OCI-LY1 (cell line): ENCODE data around the gene RNF175.

Experiments
- H2AFZ ChIP-seq: fragments of 200-600 bp; sonication (generic), shearing (Covaris generic); 2 replicates; pipeline ENCODE4 v1.6.0; 2014; ENCODE audit warnings: antibody characterized with exemption, mild to moderate bottlenecking, low read length
- H3F3A ChIP-seq: fragments of 200-600 bp; sonication (generic), shearing (Covaris generic); 2 replicates; pipeline ENCODE4 v1.6.0; 2014; ENCODE audit warnings: mild to moderate bottlenecking, antibody characterized with exemption, low read length, moderate library complexity; ENCODE audit not compliant: insufficient read depth
- H3K27ac ChIP-seq: fragments of 200-600 bp; sonication (generic); 2 replicates; pipeline ENCODE4 v1.5.1; 2014; ENCODE audit warnings: low read length, mixed run types, mild to moderate bottlenecking, low read depth; ENCODE audit not compliant: poor library complexity, severe bottlenecking
- H3K27me3 ChIP-seq: fragments of 200-600 bp; sonication (generic); 2 replicates; pipeline ENCODE4 v1.6.0; 2014; ENCODE audit warnings: antibody characterized with exemption, mild to moderate bottlenecking, low read length, moderate library complexity; ENCODE audit not compliant: insufficient read depth
- H3K36me3 ChIP-seq: fragments of 200-600 bp; sonication (generic); 2 replicates; pipeline ENCODE4 v1.6.1; 2014; ENCODE audit warnings: mild to moderate bottlenecking, antibody characterized with exemption, low read length, moderate library complexity, mixed read lengths; ENCODE audit not compliant: insufficient read depth
- H3K4me1 ChIP-seq: fragments of 200-600 bp; sonication (generic); 2 replicates; pipeline ENCODE4 v1.5.1; 2014; ENCODE audit warnings: mild to moderate bottlenecking, low read length, moderate library complexity; ENCODE audit not compliant: insufficient read depth, severe bottlenecking
- H3K4me2 ChIP-seq: fragments of 200-600 bp; sonication (generic), shearing (Covaris generic); 2 replicates; pipeline ENCODE4 v1.6.1; 2014; ENCODE audit warnings: low read length
- H3K4me3 ChIP-seq: fragments of 200-600 bp; sonication (generic); 2 replicates; pipeline ENCODE4 v1.5.1; 2014; ENCODE audit warnings: low read length, low read depth, mild to moderate bottlenecking, mixed read lengths; ENCODE audit not compliant: poor library complexity, severe bottlenecking
- H3K79me2 ChIP-seq: fragments of 200-600 bp; shearing (Covaris generic); 2 replicates; pipeline ENCODE4 v1.6.1; 2016; ENCODE audit warnings: mixed run types, low read length, mixed read lengths; ENCODE audit not compliant: insufficient read depth
- H3K9ac ChIP-seq: fragments of 200-600 bp; sonication (generic), shearing (Covaris generic); 2 replicates; pipeline ENCODE4 v1.6.1; 2014; ENCODE audit warnings: mild to moderate bottlenecking, low read length, mixed read lengths
- H3K9me2 ChIP-seq: fragments of 200-600 bp; sonication (generic), shearing (Covaris generic); 2 replicates; pipeline ENCODE4 v1.6.1; 2014; ENCODE audit warnings: low read depth, mild to moderate bottlenecking, low read length, mixed read lengths
- H3K9me3 ChIP-seq: fragments of 200-600 bp; shearing (Covaris generic); 2 replicates; pipeline ENCODE4 v1.6.1; 2014; ENCODE audit warnings: low read length, mixed read lengths
- H4K20me1 ChIP-seq: fragments of 200-600 bp; sonication (generic), shearing (Covaris generic); 2 replicates; pipeline ENCODE4 v1.6.0; 2016; ENCODE audit warnings: mild to moderate bottlenecking, low read length; ENCODE audit not compliant: insufficient read depth
- EZH2 ChIP-seq: fragments of 200-600 bp; sonication (generic), shearing (Covaris generic); IDR thresholded peaks from 2 replicates; pipeline ENCODE4 v1.8.0; 2017; ENCODE audit warnings: borderline replicate concordance, mixed run types, mild to moderate bottlenecking, antibody characterized with exemption, low read length, moderate library complexity, mixed read lengths
- TF ChIP-seq, protein P1 (sequence below): fragments of 200-600 bp; sonication (generic), shearing (Covaris generic); IDR thresholded peaks from 2 replicates; pipeline ENCODE4 v1.5.1; 2017; ENCODE audit warnings: mild to moderate bottlenecking, antibody characterized with exemption, low read length, moderate library complexity, mixed read lengths

RNF175 gene

DNA sequence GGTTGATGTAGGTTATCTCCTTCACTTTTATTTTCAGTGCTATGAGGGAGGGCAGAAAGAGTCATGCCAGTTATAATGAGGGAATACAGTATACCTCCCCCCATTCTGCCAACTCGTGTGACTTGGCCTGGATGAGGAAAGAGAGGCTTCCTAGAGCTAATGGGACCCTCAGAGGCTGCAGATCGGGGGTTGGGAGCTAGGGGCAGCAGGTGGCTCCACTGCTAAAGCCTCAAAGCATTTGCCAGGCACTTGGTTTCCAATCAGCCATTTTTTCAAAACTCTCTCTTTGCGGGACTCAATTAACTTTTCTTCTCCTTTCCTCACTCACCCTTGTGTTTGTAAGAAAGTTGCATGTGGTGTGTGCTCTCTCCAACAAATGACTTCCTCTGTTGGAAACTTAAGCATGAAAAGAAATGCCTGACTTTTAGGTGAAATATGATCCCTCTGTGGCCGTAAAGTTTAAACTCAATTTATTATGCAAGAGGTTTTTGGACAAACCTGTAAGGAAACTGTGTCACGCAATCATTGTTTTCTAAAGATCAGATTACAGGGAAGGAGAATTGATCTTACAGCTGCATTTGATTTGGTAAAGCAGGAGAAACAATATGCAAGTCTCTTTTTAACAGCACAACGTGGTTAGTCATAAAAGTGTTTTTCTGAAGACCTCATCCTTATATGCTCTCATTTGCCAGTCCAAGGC, 22.0 kb upstream of the RNF175 start:
- no peak overlapping the region for H3K4me2 ChIP-seq
- no peak overlapping the region for H2AFZ ChIP-seq
- no peak overlapping the region for H3K27ac ChIP-seq
- H3K9me2 ChIP-seq, result no peaks in the 10 kb centered on the region
- H3K9me3 ChIP-seq, result no peaks in the 10 kb centered on the region
- no peaks in the 10 kb centered on the region for H3K27me3 ChIP-seq
- H3K4me1 ChIP-seq, result no peaks in the 10 kb centered on the region
- no peak overlapping the region for H3K4me3 ChIP-seq
- no peaks in the 10 kb centered on the region for H3F3A ChIP-seq
- H3K79me2 ChIP-seq, result no peaks in the 10 kb centered on the region
- TF ChIP-seq, protein P1, sequence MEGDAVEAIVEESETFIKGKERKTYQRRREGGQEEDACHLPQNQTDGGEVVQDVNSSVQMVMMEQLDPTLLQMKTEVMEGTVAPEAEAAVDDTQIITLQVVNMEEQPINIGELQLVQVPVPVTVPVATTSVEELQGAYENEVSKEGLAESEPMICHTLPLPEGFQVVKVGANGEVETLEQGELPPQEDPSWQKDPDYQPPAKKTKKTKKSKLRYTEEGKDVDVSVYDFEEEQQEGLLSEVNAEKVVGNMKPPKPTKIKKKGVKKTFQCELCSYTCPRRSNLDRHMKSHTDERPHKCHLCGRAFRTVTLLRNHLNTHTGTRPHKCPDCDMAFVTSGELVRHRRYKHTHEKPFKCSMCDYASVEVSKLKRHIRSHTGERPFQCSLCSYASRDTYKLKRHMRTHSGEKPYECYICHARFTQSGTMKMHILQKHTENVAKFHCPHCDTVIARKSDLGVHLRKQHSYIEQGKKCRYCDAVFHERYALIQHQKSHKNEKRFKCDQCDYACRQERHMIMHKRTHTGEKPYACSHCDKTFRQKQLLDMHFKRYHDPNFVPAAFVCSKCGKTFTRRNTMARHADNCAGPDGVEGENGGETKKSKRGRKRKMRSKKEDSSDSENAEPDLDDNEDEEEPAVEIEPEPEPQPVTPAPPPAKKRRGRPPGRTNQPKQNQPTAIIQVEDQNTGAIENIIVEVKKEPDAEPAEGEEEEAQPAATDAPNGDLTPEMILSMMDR, result no peak
- TF ChIP-seq EZH2, result no peak
- H3K36me3 ChIP-seq, result no peaks in the 10 kb centered on the region
- no peaks in the 10 kb centered on the region for H4K20me1 ChIP-seq
- no peak overlapping the region for H3K9ac ChIP-seq

DNA sequence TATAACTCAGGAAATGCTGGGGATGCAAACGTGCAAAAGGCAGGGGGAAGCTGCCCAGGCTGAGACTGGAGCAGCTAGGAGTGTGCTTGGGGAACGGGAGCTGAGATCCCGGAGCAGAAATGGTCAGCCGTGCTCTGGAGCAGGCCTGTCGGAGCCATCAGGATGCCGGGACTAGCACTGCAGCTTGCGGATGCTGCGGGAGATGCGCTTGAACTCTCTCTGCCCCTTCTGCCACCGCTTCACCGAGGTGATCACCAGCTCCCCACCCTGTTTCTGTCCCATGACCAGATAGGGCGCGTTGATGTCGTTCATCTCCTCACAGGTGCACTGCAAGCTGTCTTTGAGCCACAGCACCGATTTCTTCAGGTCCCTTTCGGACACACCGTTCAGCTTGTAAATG, 21.5 kb upstream of the RNF175 start:
- H3K27ac ChIP-seq, result no peak overlapping the region

DNA sequence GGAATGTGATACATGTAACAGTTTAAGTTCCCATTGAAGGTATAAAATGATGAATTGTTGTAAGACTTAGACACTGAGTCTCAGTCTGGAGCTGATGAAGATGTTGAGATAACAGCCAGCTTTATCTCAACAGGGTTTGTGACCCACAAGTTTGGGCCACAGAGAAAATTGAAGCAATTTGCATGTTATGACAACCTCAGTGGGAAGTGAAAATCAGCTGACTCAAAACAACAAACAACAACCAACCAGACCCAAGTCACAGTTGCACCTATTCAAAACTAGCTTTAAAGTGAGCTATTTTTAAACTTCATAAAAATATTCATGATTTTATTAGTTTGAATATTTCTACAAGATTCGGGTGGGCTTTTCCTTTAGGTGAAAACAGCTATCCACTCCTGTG, 21.1 kb upstream of the RNF175 start:
- H3K79me2 ChIP-seq, result no peaks in the 10 kb centered on the region
- H3K9ac ChIP-seq, result no peak overlapping the region
- H3K9me2 ChIP-seq, result no peaks in the 10 kb centered on the region
- H3F3A ChIP-seq, result no peaks in the 10 kb centered on the region
- no peak overlapping the region for H2AFZ ChIP-seq
- no peaks in the 10 kb centered on the region for H3K36me3 ChIP-seq
- H3K4me3 ChIP-seq, result no peak overlapping the region
- TF ChIP-seq EZH2, result no peak
- TF ChIP-seq, protein P1, result no peak
- no peaks in the 10 kb centered on the region for H3K9me3 ChIP-seq
- no peak overlapping the region for H3K27ac ChIP-seq
- H3K27me3 ChIP-seq, result no peaks in the 10 kb centered on the region
- H3K4me1 ChIP-seq, result no peaks in the 10 kb centered on the region
- no peak overlapping the region for H3K4me2 ChIP-seq
- H4K20me1 ChIP-seq, result no peaks in the 10 kb centered on the region

More for the DNA sequence above, 21.5 kb upstream of the RNF175 start:
- Histone ChIP-seq H4K20me1 (no peaks in the 10 kb centered on the region), H3K4me3 (no peak overlapping the region), H3K9me3 (no peaks in the 10 kb centered on the region), H3K4me2 (no peak overlapping the region), H2AFZ (no peak overlapping the region), H3K9me2 (no peaks in the 10 kb centered on the region), H3K79me2 (no peaks in the 10 kb centered on the region), H3K9ac (no peak overlapping the region), H3F3A (no peaks in the 10 kb centered on the region), H3K36me3 (no peaks in the 10 kb centered on the region), H3K4me1 (no peaks in the 10 kb centered on the region), H3K27me3 (no peaks in the 10 kb centered on the region)
- TF ChIP-seq EZH2, result no peak
- TF ChIP-seq, protein P1, result no peak
